ENCODE results near the gene SLCO4C1.

DNA sequence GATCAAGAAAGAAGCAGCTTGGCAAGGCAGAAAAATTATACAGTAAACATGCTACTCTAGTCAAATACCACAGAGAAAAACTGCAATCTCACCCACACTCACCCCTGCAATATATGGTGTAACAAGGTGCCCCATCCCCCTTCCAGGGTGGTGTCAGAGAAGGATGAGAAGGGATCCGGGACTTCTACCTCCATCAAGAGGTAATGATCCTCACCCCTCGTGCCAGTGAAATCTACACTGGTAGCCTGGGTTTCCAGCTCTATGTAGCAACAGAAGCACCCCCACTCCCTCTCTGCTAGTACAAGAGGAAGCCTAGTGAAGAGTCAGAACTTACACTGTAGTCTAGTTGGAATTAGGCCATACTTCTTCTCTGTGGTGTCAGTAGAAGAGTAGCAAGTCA is 18.9 kb downstream of the SLCO4C1 start:
- TF ChIP-seq, protein P1, sequence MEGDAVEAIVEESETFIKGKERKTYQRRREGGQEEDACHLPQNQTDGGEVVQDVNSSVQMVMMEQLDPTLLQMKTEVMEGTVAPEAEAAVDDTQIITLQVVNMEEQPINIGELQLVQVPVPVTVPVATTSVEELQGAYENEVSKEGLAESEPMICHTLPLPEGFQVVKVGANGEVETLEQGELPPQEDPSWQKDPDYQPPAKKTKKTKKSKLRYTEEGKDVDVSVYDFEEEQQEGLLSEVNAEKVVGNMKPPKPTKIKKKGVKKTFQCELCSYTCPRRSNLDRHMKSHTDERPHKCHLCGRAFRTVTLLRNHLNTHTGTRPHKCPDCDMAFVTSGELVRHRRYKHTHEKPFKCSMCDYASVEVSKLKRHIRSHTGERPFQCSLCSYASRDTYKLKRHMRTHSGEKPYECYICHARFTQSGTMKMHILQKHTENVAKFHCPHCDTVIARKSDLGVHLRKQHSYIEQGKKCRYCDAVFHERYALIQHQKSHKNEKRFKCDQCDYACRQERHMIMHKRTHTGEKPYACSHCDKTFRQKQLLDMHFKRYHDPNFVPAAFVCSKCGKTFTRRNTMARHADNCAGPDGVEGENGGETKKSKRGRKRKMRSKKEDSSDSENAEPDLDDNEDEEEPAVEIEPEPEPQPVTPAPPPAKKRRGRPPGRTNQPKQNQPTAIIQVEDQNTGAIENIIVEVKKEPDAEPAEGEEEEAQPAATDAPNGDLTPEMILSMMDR (IDR thresholded peaks at IDR 0.05) = no peak
- no peak for TF ChIP-seq EZH2 (IDR thresholded peaks at IDR 0.05)
